Heart right ventricle (tissue), 16 donors: ENCODE measurements around the gene ANKRD39. TPM values are rescaled to one million over a fixed set of nuclear protein-coding genes. Genes with fewer than 3 reads are reported as not detected.
A peak's percentile ranks its signal among the peaks of the same experiment; 100 is the strongest.

Source experiments
- ATAC-seq, 8 donors: fragments of 200-7000 bp; cut with Tn5 transposase; one replicate each; pipeline ENCODE4 v1.9.1; 2020; ENCODE audit warnings: mild to moderate bottlenecking in 8 of 8, moderate library complexity in 8 of 8, moderate number of reproducible peaks in 1 of 8
- DNase-seq, 2 donors: peaks; one replicate each; pipeline ENCODE4 v3.0.0-alpha.2; 2020
- H3K27ac ChIP-seq, 10 donors: fragments of 200-600 bp; sonication (generic) in 2 of 10; one replicate each; pipeline versions ENCODE4 v1.5.0 to v1.8.0; 2020 to 2022; ENCODE audit warnings: mild to moderate bottlenecking in 3 of 10
- H3K27me3 ChIP-seq, 7 donors: fragments of 200-600 bp; one replicate each; pipeline ENCODE4 v1.8.0; 2021 to 2022; ENCODE audit warnings: mild to moderate bottlenecking in 2 of 7
- H3K36me3 ChIP-seq, 9 donors: fragments of 200-600 bp; sonication (generic) in 1 of 9; one replicate each; pipeline versions ENCODE4 v1.5.0 to v1.8.0; 2020 to 2022; ENCODE audit warnings: mild to moderate bottlenecking in 2 of 9
- H3K4me1 ChIP-seq, 9 donors: fragments of 200-600 bp; sonication (generic) in 1 of 9; one replicate each; pipeline versions ENCODE4 v1.5.0 to v1.8.0; 2020 to 2022; ENCODE audit warnings: mild to moderate bottlenecking in 4 of 9
- H3K4me3 ChIP-seq, 10 donors: fragments of 200-600 bp; sonication (generic) in 2 of 10; one replicate each; pipeline versions ENCODE4 v1.5.0 to v1.8.0; 2020 to 2022; ENCODE audit warnings: mild to moderate bottlenecking in 7 of 10, moderate library complexity in 2 of 10
- H3K9me3 ChIP-seq, 11 donors: fragments of 200-600 bp in 10 of 11; sonication (generic) in 2 of 11; one replicate each; pipeline versions ENCODE4 v1.5.0 to v1.8.0; 2013 to 2022; ENCODE audit warnings: mild to moderate bottlenecking in 2 of 11, control low read depth in 1 of 11, moderate library complexity in 1 of 11
- WGBS, 2 donors: extraction: QIAGEN DNeasy Blood & Tissue Kit; methylation state at CpG; one replicate each; pipeline ENCODE4 v1.1.7; 2013; ENCODE audit warnings: inconsistent platforms in 1 of 2; 5-methylcytosine and 5-hydroxymethylcytosine counted together
- intact Hi-C, 10 donors: fragments of 100-400 bp; cut with DNase I; formaldehyde crosslinking; loops; one replicate each; pipeline versions ENCODE4 v1.11.1 to v1.14.2; 2022
- polyA plus RNA-seq, 2 donors: library from polyadenylated mRNA; stranded (reverse); fragments of 200-250 nt; gene quantifications; one replicate each; pipeline ENCODE4 v1.2.3, GENCODE V29; 2013
- total RNA-seq, 10 donors: library from RNA; stranded (reverse); fragmentation: NEBNext Ultra II Directional in 3 of 10; extraction: Animal tissue kit (Norgen Biotek cat#: 25700) in 3 of 10; gene quantifications; one replicate each; pipeline versions ENCODE4 v1.2.1 to v1.2.4, GENCODE V29; 2021 to 2023
- TF ChIP-seq, protein P1 (sequence below), 9 donors: fragments of 200-600 bp; sonication (generic) in 2 of 9; IDR thresholded peaks; one replicate each; pipeline versions ENCODE4 v1.5.0 to v1.8.0; 2021 to 2022; ENCODE audit warnings: antibody characterized with exemption in 9 of 9, mild to moderate bottlenecking in 5 of 9, moderate library complexity in 1 of 9
- donor health status: Arrhythmogenic right ventricular cardiomyopathy.
- donor health status: ischemic (EF 13 %, LVEDD 7.1; RV severe dilation, severe dysfunction).
- donor health status: healthy with polysubstance abuse.
- donor health status: DM: no; HTN: yes; CAD: no.
- donor health status: DM: no; HTN: no; CAD: no.
- donor health status: ischemic (EF 25% LVEDD 6.9; RV normal size, moderate dysfunction).
- donor health status: ischemic (EF 25% LVEDD 5.7; RV mildly dilated, moderate dysfunction).
- donor health status: healthy.
- donor health status: DM: yes; HTN: yes; CAD: no.
- donor health status: Ischemic cardiomyopathy.
- donor health status: ischemic (EF 35%, LVEDD 5.7; RV mildly dilated, moderate dysfunction).
- donor health status: nonischemic (EF 11% LVEDD 7.7; RV severe dilation, severe dysfunction).
- donor health status: DM: yes; HTN: yes; CAD: no.
- donor health status: PGD.
- donor health status: ischemic (EF 29% LVEDD 5.4; RV normal size, mild dysfunction).
- donor health status: nonischemic (EF 23%, LVEDD 6.1; RV moderate dilation, normal function).

Gene ANKRD39
- total and polyA plus RNA-seq, 12 donors, result 14.2 to 26.5 (median 16.4) TPM

DNA sequence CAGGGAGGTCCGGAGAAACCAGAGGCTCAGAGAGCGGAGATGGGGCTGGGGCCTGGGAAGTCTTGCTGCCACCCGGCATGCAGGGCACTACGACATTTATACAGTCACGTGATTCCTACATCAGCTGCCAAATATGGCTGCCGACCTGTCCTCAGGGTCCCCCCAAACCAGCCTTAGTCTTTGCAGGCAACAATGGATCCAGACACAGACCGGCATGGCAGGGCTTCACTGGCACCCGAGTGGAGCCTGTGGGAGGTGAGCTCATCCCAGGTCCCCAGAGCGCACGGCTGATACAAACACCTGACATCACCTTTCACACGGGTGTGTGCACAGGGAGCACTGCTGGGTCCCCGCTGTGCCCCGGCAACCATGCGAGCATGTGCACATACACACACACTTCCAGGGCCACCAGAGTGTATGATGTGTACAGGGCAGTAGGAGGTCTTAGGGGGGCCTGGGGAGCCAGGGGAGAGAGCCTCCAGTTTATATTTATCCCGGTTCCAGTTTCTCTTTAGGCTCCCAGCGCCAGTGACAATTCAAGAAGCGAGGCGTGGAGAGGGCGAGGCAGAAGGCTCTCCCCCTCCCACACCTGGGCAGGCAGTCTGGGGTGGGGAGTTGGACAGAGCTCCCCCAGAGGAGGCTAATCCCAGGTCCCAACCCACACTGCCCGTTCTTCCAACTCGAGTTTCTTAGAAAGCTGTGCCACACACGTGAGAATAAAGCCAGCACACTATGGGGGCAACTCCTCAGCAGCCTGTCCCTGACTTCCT lies 9.4 kb upstream of the ANKRD39 start:
- 40 to 46% methylated on average over 22 of the region's 22 CpGs for WGBS, 2 donors
- intact Hi-C loops, result loop anchor here in 1 of 10 donors (5.0 kb wide), 1 partner anchor 40 kb away; no protein-coding TSS in a partner anchor
- Histone ChIP-seq H3K36me3 (peaks cover 9 to 60% (median 44%) of the 10 kb centered on the region in 9 donors), H3K9me3 (no peaks in the 10 kb centered on the region), H3K4me1 (peaks cover 16 to 71% (median 59%) of the 10 kb centered on the region in 9 donors), H3K27ac (peak overlapping the region in 9 of 10 donors; percentile 98 to 100 (median 100)), H3K4me3 (peak overlapping the region; percentile 72 to 100 (median 98)), H3K27me3 (peaks cover 0 to 51% (median 0%) of the 10 kb centered on the region in 7 donors)
- no peak for DNase-seq
- no peak for ATAC-seq
- TF ChIP-seq, protein P1, sequence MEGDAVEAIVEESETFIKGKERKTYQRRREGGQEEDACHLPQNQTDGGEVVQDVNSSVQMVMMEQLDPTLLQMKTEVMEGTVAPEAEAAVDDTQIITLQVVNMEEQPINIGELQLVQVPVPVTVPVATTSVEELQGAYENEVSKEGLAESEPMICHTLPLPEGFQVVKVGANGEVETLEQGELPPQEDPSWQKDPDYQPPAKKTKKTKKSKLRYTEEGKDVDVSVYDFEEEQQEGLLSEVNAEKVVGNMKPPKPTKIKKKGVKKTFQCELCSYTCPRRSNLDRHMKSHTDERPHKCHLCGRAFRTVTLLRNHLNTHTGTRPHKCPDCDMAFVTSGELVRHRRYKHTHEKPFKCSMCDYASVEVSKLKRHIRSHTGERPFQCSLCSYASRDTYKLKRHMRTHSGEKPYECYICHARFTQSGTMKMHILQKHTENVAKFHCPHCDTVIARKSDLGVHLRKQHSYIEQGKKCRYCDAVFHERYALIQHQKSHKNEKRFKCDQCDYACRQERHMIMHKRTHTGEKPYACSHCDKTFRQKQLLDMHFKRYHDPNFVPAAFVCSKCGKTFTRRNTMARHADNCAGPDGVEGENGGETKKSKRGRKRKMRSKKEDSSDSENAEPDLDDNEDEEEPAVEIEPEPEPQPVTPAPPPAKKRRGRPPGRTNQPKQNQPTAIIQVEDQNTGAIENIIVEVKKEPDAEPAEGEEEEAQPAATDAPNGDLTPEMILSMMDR (IDR thresholded peaks at IDR 0.05), result no peak

DNA sequence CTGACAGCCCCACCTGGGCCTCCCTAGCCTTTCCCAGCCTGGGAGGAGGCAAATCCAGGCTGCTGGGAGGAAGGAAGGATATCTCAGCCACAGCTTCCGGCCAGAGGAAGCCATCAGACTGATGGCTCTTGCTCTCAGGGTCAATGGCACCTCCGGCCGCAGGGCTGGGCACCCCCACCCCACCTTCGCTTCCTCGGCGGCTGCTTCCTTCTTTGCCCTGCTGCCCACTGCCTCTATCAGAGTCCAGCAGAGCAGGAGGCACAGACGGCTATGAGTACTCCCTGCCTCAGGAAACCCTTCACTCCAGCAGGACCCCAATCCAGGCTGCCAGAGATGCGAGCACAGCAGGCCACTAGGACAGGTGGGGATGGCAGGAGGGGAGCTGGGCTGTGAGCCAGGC lies 8.8 kb upstream of the ANKRD39 start:
- DNase-seq (no peak), ATAC-seq (no peak)
- Histone ChIP-seq H3K9me3 (no peaks in the 10 kb centered on the region), H3K4me1 (peaks cover 16 to 71% (median 63%) of the 10 kb centered on the region in 9 donors), H3K36me3 (peaks cover 9 to 66% (median 50%) of the 10 kb centered on the region in 9 donors), H3K27me3 (peaks cover 0 to 46% (median 0%) of the 10 kb centered on the region in 7 donors), H3K4me3 (peak overlapping the region in 7 of 10 donors; percentile 72 to 100 (median 98)), H3K27ac (peak overlapping the region in 9 of 10 donors; percentile 98 to 100 (median 100))
- WGBS, 2 donors, result 40 to 45% methylated on average over 8 of the region's 8 CpGs
- intact Hi-C loops, result loop anchor here in 1 of 10 donors (5.0 kb wide), 1 partner anchor 41 kb away; no protein-coding TSS in a partner anchor
- TF ChIP-seq, protein P1 (IDR thresholded peaks at IDR 0.05), result no peak

DNA sequence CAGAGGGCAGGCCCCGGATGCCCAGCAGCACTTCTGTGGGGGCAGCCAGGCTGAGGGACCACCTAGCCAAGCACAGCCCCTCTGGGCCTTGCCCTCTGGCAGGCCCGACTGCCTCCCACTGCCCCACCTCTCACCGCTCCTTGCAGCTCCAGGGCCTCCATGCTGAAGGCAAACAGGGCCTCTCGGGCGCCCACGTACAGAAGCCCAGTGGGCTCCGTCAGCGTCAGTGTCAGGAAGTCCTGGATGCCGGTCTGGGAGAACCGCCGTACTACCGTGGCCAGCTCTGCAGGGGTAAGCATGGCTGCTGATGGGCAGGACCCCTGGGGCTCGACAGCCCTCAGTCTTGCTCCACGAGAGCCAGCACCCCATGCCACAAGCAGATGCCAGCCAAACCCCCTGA lies 8.3 kb upstream of the ANKRD39 start:
- ATAC-seq, result no peak
- TF ChIP-seq, protein P1 (IDR thresholded peaks at IDR 0.05), result no peak
- Histone ChIP-seq H3K36me3 (peaks cover 9 to 71% (median 54%) of the 10 kb centered on the region in 9 donors), H3K9me3 (no peaks in the 10 kb centered on the region), H3K4me3 (peak overlapping the region in 6 of 10 donors; percentile 0 to 100 (median 98)), H3K27me3 (peaks cover 0 to 41% (median 0%) of the 10 kb centered on the region in 7 donors), H3K4me1 (peaks cover 16 to 71% (median 61%) of the 10 kb centered on the region in 9 donors), H3K27ac (peak overlapping the region in 9 of 10 donors; percentile 98 to 100 (median 100))
- no peak for DNase-seq
- WGBS, 2 donors, result 57 to 71% methylated on average over 14 of the region's 14 CpGs
- intact Hi-C loops, result loop anchor here in 1 of 10 donors (5.0 kb wide), 1 partner anchor 41 kb away; no protein-coding TSS in a partner anchor

DNA sequence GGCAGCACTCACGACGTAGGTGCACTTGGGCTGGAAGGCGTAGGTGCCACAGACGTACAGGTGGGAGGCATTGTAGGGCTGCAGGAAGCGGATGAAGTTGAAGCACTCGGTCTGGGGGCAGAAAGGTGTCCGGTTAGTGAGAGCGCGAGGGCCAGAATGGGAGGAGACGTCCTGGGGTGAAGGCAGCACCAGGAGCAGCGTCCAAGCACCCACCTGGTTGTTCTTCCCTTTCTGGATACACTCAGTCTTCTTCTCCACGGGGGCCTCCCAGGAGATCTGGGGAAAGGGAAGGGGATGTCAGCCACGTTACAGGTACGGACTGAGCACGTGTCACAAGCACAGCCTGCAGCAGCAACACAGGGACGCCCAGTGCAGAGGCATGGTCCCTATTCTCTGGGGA lies 7.8 kb upstream of the ANKRD39 start:
- intact Hi-C loops, result loop anchor here in 2 of 10 donors (2.0 to 5.0 kb wide), 2 partner anchors 42 to 43 kb away; no protein-coding TSS in a partner anchor
- Histone ChIP-seq H3K4me3 (peak overlapping the region in 4 of 10 donors; percentile 72 to 100 (median 98)), H3K27me3 (peaks cover 0 to 36% (median 0%) of the 10 kb centered on the region in 7 donors), H3K9me3 (no peaks in the 10 kb centered on the region), H3K4me1 (peaks cover 16 to 71% (median 61%) of the 10 kb centered on the region in 9 donors), H3K36me3 (peaks cover 9 to 76% (median 59%) of the 10 kb centered on the region in 9 donors), H3K27ac (peak overlapping the region in 6 of 10 donors; percentile 98 to 100 (median 100))
- TF ChIP-seq, protein P1 (IDR thresholded peaks at IDR 0.05), result no peak
- DNase-seq (no peak), ATAC-seq (no peak)
- WGBS, 2 donors, result 76 to 78% methylated on average over 16 of the region's 16 CpGs
